ENCODE data around the gene CUL9.

DNA sequence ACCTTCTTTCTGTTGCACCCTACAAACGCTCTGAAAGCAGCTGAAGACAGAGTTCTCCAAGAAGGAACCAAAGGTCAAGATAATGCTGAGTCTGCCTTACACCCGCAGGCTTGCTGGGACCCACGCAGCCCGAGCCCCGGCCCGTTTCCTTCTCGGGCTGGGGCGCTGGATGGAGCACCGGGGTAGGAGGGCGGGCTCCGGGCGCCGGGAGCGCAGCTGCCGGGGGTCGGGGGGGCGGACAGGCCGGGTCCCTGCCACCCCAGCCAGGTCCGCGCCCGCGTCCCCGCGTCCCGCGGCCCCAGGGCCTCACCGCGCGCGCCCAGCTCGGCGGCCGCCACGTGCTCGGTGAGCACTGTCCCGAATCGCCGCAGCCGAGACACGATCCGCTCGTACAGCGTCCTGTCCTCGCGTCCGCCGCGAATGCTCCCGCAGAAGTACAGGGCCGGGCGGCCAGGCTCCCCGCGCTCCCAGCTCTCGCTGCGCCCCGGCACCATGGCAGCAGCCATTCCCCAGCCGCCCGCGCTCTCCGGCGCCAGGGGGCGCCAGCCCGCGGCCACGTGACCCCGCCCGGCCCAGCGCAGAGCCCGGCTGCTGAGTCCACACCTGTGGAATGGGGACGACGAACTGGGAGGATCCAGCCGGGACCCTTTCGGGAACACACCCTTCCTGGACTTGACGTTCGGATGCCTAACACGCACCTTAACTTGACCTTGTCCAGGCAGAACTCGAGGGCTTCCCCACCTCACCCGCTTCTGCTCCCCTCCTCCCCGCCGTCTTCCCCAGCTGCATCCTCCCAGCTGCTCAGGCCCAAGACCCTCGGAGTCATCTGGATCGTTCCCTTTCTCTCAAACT is 47.2 kb downstream of the CUL9 start, which contains the start of gene DNPH1:
- TF ChIP-seq POLR2A (IDR thresholded peaks at IDR 0.05; ENCODE audit: low read depth, low read length) (0 out of 2 replicates have a peak, but pooled peaks have one; percentile 51), POLR2AphosphoS5 (IDR thresholded peaks at IDR 0.05; ENCODE audit: low read depth, low read length) (no peak), POU2F2 (IDR thresholded peaks at IDR 0.05; ENCODE audit: low read depth, low read length) (no peak)
